Endothelial cell of umbilical vein (primary cell): ENCODE results near the gene PSMA5. TPM values are rescaled to one million over a fixed set of nuclear protein-coding genes. Genes with fewer than 3 reads are reported as not detected.

Source experiments
- BruUV-seq: library from RNA; stranded (reverse); fragments of 400-500 nt; replicated peaks from 2 replicates; lab custom pipeline; 2021; lab: Mats Ljungman, UMichigan
- CTCF ChIA-PET: fragments of 300-600, 350-600 bp; sonication (Branson Sonifier 250); formaldehyde crosslinking; loops from one replicate; lab custom pipeline; 2021; ENCODE audit warnings: antibody characterized with exemption, inconsistent platforms; lab: Charles Lee
- POLR2A ChIA-PET: fragments of 300-600, 350-600 bp; sonication (Branson Sonifier 250); formaldehyde crosslinking; loops from one replicate; lab custom pipeline; 2021; ENCODE audit warnings: antibody characterized with exemption, inconsistent platforms; lab: Charles Lee
- DNase-seq: peaks from one replicate; pipeline ENCODE4 v3.0.0-alpha.2; 2011; ENCODE audit warnings: low read depth, low spot score
- FAIRE-seq: peaks from 2 replicates; lab custom pipeline; 2011; peaks lifted over from hg19 to GRCh38; lab: Jason Lieb, UNC
- H2AFZ ChIP-seq: 2 replicates; pipeline ENCODE4 v1.6.0; 2012; ENCODE audit warnings: low read depth, low read length, control low read depth, inconsistent platforms
- H3K27ac ChIP-seq: 2 replicates; pipeline ENCODE4 v1.5.1; 2011; ENCODE audit warnings: low read depth, mild to moderate bottlenecking, control low read depth, low read length, moderate library complexity; ENCODE audit not compliant: insufficient read depth
- H3K27me3 ChIP-seq, 2 experiments: 2 replicates each; pipeline versions ENCODE4 v1.6.0 to v1.6.1; 2011; ENCODE audit warnings: low read length in 2 of 2, mixed read lengths in 1 of 2; ENCODE audit not compliant: control insufficient read depth in 2 of 2, insufficient read depth in 2 of 2
- H3K36me3 ChIP-seq, 2 experiments: 2 replicates in 1 of 2; 3 replicates in 1 of 2; pipeline ENCODE4 v1.5.1; 2011; ENCODE audit warnings: low read length in 2 of 2, mild to moderate bottlenecking in 1 of 2, moderate library complexity in 1 of 2; ENCODE audit not compliant: control insufficient read depth in 2 of 2, insufficient read depth in 2 of 2; ENCODE audit errors: extremely low read depth in 1 of 2
- H3K4me1 ChIP-seq: 3 replicates; pipeline ENCODE4 v1.5.1; 2011; ENCODE audit warnings: mild to moderate bottlenecking, low read length; ENCODE audit not compliant: control insufficient read depth, insufficient read depth; ENCODE audit errors: extremely low read depth
- H3K4me2 ChIP-seq: 2 replicates; pipeline ENCODE4 v1.6.1; 2011; ENCODE audit warnings: low read length, control low read depth, mixed read lengths; ENCODE audit not compliant: insufficient read depth
- H3K4me3 ChIP-seq, 3 experiments: fragments of 200-600 bp in 1 of 3; sonication (generic), shearing (Covaris generic) in 1 of 3; replicated peaks in 1 of 3; 2 replicates each; pipeline ENCODE4 v1.5.1; 2011 to 2016; ENCODE audit warnings: control low read depth in 3 of 3, low read length in 3 of 3, mild to moderate bottlenecking in 2 of 3, inconsistent platforms in 1 of 3, low read depth in 1 of 3, moderate library complexity in 1 of 3; ENCODE audit not compliant: insufficient read depth in 1 of 3
- H3K79me2 ChIP-seq: 2 replicates; pipeline ENCODE4 v1.6.0; 2012; ENCODE audit warnings: low read length, inconsistent platforms; ENCODE audit not compliant: control insufficient read depth, insufficient read depth
- H3K9ac ChIP-seq: replicated peaks from 2 replicates; pipeline ENCODE3; 2011; ENCODE audit warnings: low read length, control low read depth; ENCODE audit not compliant: insufficient read depth; ENCODE audit errors: extremely low read depth
- H3K9me1 ChIP-seq: replicated peaks from 3 replicates; pipeline ENCODE4 v1.6.0; 2011; ENCODE audit warnings: mild to moderate bottlenecking, low read length; ENCODE audit not compliant: control insufficient read depth, insufficient read depth; ENCODE audit errors: extremely low read depth
- H3K9me3 ChIP-seq: replicated peaks from 2 replicates; pipeline ENCODE4 v1.5.1; 2012; ENCODE audit warnings: low read length, inconsistent platforms; ENCODE audit not compliant: control insufficient read depth, insufficient read depth
- H4K20me1 ChIP-seq: replicated peaks from 2 replicates; pipeline ENCODE3; 2011; ENCODE audit warnings: mild to moderate bottlenecking, low read length; ENCODE audit not compliant: control insufficient read depth, insufficient read depth; ENCODE audit errors: extremely low read depth
- EZH2 ChIP-seq: IDR thresholded peaks from 2 replicates; pipeline ENCODE4 v1.6.1; 2012; ENCODE audit warnings: borderline replicate concordance, low read depth, mild to moderate bottlenecking, moderate library complexity, low read length, inconsistent platforms; ENCODE audit not compliant: severe bottlenecking
- FOS ChIP-seq: IDR thresholded peaks from 2 replicates; pipeline ENCODE4 v1.6.1; 2011; ENCODE audit warnings: mild to moderate bottlenecking, low read length, moderate library complexity, borderline replicate concordance; ENCODE audit not compliant: insufficient read depth
- GATA2 ChIP-seq: IDR thresholded peaks from 2 replicates; pipeline ENCODE4 v1.7.0; 2011; ENCODE audit warnings: low read depth, mild to moderate bottlenecking, moderate library complexity, mixed read lengths, low read length; ENCODE audit not compliant: insufficient read length, insufficient read depth
- JUN ChIP-seq: IDR thresholded peaks from 2 replicates; pipeline ENCODE4 v1.6.1; 2011; ENCODE audit warnings: borderline replicate concordance, low read depth; ENCODE audit not compliant: insufficient read length, insufficient read depth
- MYC ChIP-seq: IDR thresholded peaks from one replicate; pipeline ENCODE4 v1.6.1; 2011; ENCODE audit warnings: mild to moderate bottlenecking, low read depth, low read length
- POLR2A ChIP-seq: IDR thresholded peaks from 2 replicates; pipeline ENCODE4 v1.6.1; 2012; ENCODE audit warnings: low read depth, mild to moderate bottlenecking, control low read depth, low read length
- POLR2AphosphoS5 ChIP-seq: IDR thresholded peaks from 2 replicates; pipeline ENCODE4 v1.6.1; 2012; ENCODE audit warnings: low read depth, mild to moderate bottlenecking, control low read depth, low read length, moderate library complexity; ENCODE audit not compliant: insufficient read depth
- dilution Hi-C: fragments of 300-500 bp; cut with MboI; formaldehyde crosslinking; loops from one replicate; pipeline ENCODE4 v1.15.0; 2019; ENCODE audit warnings: low sequenced_read_pairs; ENCODE audit not compliant: extremely low pct_ligation_motif_present
- intact Hi-C: fragments of 100-400 bp; cut with micrococcal nuclease; formaldehyde crosslinking; loops from one replicate; pipeline ENCODE4 v1.10.0; 2022
- polyA plus RNA-seq, 4 experiments: library from polyadenylated mRNA; depleted of rRNA in 3 of 4; stranded (reverse) in 3 of 4; unstranded in 1 of 4; fragments of >200 nt; gene quantifications; 2 replicates each; pipeline versions ENCODE4 v1.2.1 to v1.2.3, GENCODE V29; 2011 to 2012; ENCODE audit warnings: missing spikeins in 1 of 4
- total RNA-seq: library from RNA; stranded (reverse); gene quantifications from 2 replicates; pipeline ENCODE4 v1.2.3, GENCODE V29; 2021
- TF ChIP-seq, protein P1 (sequence below), 2 donors: IDR thresholded peaks; 1 replicate in 1 of 2; 2 replicates in 1 of 2; pipeline ENCODE4 v1.5.1; 2011; ENCODE audit warnings: low read length in 2 of 2, mild to moderate bottlenecking in 2 of 2, moderate library complexity in 2 of 2, control low read depth in 1 of 2, inconsistent platforms in 1 of 2, low read depth in 1 of 2; ENCODE audit not compliant: insufficient read depth in 1 of 2; ENCODE audit errors: extremely low read depth in 1 of 2
- TF ChIP-seq, protein P2 (sequence below): IDR thresholded peaks from 2 replicates; pipeline ENCODE4 v1.6.1; 2011; ENCODE audit not compliant: insufficient read depth, insufficient read length

Gene PSMA5
- total and polyA plus RNA-seq, 2 donors (not counting 3 experiments of a cell fraction or from before 2014, with no cell fraction given), result 98.1 to 125 TPM

DNA sequence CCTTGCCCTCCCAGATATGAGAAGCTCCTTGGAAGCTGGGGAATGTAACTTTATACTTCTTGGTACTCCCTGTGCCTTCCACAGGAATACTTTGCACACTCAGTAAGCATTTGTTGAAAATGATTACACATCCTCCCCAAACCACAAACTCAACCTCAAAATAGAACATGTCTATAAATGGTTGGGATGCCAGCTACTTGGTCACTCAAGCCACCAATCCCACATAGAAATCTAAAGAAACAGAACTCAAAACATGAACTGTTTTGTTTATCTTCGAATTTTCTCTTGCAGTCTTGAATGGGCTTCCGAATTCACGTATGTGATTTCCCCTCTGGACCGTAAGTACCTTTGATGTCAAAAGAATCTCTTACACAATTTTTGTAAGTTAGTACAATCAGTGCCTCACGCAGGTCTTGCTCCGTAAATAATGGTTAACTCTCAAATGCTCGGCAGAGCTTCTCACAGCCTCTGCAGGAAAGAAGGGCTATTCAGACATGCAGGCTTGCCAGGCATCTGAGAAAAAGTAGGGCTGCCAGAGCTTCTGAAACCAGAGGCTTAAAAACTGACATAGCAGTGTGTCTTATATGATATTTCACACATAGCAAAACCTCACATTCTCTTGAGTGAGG is 55.4 kb downstream of the PSMA5 start:
- Histone ChIP-seq H3K36me3 (no peaks in the 10 kb centered on the region), H4K20me1 (no peaks in the 10 kb centered on the region), H3K9me3 (no peaks in the 10 kb centered on the region), H3K79me2 (no peaks in the 10 kb centered on the region), H3K4me1 (no peaks in the 10 kb centered on the region), H3K27ac (no peak overlapping the region), H3K4me2 (no peak overlapping the region), H2AFZ (no peak overlapping the region), H3K4me3 (no peak overlapping the region), H3K27me3 (peaks cover 2 to 5% of the 10 kb centered on the region in 2 experiments), H3K9me1 (no peaks in the 10 kb centered on the region), H3K9ac (no peak overlapping the region)
- intact Hi-C loops (no loop called here), dilution Hi-C loops (no loop called here)
- POLR2A ChIA-PET, result no interaction called here
- FAIRE-seq (no peak), DNase-seq (no peak)
- TF ChIP-seq GATA2, result no peak
- no peak for TF ChIP-seq POLR2AphosphoS5
- no peak for TF ChIP-seq POLR2A
- TF ChIP-seq JUN, result no peak
- no peak for TF ChIP-seq FOS
- TF ChIP-seq, protein P1, sequence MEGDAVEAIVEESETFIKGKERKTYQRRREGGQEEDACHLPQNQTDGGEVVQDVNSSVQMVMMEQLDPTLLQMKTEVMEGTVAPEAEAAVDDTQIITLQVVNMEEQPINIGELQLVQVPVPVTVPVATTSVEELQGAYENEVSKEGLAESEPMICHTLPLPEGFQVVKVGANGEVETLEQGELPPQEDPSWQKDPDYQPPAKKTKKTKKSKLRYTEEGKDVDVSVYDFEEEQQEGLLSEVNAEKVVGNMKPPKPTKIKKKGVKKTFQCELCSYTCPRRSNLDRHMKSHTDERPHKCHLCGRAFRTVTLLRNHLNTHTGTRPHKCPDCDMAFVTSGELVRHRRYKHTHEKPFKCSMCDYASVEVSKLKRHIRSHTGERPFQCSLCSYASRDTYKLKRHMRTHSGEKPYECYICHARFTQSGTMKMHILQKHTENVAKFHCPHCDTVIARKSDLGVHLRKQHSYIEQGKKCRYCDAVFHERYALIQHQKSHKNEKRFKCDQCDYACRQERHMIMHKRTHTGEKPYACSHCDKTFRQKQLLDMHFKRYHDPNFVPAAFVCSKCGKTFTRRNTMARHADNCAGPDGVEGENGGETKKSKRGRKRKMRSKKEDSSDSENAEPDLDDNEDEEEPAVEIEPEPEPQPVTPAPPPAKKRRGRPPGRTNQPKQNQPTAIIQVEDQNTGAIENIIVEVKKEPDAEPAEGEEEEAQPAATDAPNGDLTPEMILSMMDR (IDR thresholded peaks at IDR 0.05; ENCODE audit: extremely low read depth in 1 of 2, insufficient read depth in 1 of 2, low read depth in 1 of 2, low read length in 2 of 2), result no peak
- TF ChIP-seq, protein P2, sequence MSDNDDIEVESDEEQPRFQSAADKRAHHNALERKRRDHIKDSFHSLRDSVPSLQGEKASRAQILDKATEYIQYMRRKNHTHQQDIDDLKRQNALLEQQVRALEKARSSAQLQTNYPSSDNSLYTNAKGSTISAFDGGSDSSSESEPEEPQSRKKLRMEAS, result no peak
- TF ChIP-seq EZH2, result no peak
- TF ChIP-seq MYC, result no peak
- BruUV-seq, result no TSS peak
- CTCF ChIA-PET, result interaction anchor here (1.1 kb wide), 1 partner anchor 88 kb away, joined by 3 read pairs; the partner anchor contains the start of gene PSRC1
